Middle frontal gyrus (tissue), 1 donor: ENCODE measurements around the gene SPATA31C2.
"Not testable (repeated sequence)": the region's sequence is repeated elsewhere in the genome, so short reads cannot be mapped to it uniquely, and the experiment has no call there.

Experiments used
- DNase-seq: peaks from one replicate; pipeline ENCODE4 v3.0.0-alpha.2; 2015; ENCODE audit warnings: low spot score; ENCODE audit errors: extremely low spot score

SPATA31C2 gene

GRCh38 chr9:88138375-88138774 lies at the start of gene SPATA31C2:
Gene SPATA31C2 (minus strand): TSS chr9:88138475. CDS start chr9:88138446, 29 bp downstream.
- DNase-seq = not testable (repeated sequence)

GRCh38 chr9:88187631-88188030 lies 49.4 kb upstream of the SPATA31C2 start:
- no peak for DNase-seq

GRCh38 chr9:88186495-88187110 lies 48.3 kb upstream of the SPATA31C2 start:
- no peak for DNase-seq

DNA sequence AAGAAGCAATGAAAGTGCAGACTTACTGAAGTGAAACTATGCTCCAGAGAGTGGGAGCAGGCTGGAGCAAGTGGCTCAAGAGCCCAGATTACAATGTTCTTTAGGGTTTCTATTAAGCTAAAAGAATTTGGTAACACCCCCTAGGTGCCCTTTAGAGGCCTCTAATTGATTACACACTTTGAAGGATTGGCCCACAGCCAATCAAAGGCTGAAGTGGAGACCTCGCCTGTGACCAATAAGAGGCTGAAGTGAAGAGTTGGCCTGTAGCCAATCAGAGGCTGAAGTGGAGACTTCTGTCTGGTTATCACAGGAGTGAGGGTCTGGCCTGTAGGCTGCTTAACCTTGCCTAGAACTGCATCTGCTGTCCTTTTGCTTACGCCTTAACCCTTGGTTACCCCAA lies 46.7 kb upstream of the SPATA31C2 start:
- DNase-seq = no peak

DNA sequence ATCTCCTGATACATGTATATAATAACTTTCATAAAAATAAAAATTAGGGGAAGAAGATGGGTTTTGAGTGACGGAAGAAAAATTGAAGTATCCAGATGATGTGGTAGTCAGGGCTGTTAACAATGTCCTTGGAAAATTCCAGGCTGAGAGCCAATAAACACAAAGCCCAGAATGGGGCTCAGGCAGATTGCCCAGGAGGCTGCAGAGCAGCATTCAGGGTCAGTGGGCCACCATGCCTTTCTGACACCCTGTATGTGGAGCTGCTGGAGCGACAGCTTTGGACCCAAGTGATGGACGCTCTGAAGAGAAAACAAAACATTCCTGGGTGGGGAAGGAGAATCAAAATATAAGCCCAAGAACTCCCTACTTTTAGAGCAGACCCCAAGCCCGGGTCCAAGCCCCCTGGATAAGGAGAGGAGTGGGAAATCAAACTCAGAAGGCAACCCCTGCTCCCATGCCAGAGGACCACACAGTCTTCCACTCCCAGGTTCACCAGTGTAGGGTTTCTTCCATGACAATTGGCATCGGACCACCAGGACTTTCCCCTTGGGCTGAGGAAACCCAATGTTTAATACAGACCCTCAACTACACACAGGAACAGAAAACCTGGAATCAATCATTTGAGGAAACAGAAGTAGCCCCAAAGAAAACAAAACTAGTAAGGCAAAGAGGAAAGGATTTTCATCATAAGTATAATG lies 45.7 kb upstream of the SPATA31C2 start:
- no peak for DNase-seq

DNA sequence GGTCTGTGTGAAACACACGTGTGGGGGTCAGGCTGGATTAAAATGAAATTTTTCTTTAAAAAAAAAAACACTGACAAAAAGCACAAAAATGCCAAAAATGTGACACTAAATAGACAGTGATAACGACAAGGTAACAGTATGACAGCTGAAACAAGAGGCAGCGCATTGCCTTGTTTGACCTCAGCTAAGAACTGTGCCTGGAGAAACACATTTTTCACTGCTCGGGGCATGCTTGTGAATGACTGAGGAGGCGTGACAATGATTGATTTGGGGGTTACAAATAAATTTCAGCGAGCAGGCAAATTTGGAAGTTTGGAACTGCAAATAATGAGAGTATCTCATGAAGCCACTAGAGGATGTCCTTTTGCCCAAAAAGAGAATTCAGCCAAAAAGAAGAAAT lies 44.2 kb upstream of the SPATA31C2 start:
- DNase-seq = no peak

DNA sequence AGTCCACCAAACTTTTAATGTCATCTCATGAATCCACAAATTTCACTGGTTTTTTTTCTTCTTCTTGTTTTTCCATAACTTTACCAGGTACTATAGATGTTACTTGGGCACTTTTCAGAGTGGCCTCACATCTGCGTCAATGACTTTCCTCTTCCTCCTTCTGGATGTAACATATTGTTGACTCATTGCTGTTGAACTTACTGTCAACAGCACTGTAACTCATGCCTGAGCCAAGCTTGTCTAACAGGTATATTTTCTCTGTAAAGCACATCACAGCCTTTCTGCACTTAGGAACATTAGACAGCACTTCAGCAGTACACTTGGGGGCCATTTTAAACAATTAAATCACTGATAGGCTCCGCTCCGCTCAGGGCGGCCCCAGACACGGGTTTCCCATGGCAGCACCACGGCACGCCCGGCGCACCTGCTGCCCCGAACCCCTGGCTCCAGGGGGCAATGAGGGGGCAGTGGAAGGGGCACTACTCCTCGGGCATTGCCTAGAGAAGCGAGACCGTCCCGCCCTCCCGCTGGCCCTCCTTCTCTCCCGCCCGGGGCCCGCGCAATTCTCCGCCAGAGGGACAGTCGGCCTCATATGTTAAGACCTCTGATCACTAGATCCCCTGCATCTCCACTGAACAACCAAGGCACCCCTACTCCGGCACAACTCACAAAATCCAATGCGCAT lies 41.9 kb upstream of the SPATA31C2 start:
- DNase-seq = no peak

DNA sequence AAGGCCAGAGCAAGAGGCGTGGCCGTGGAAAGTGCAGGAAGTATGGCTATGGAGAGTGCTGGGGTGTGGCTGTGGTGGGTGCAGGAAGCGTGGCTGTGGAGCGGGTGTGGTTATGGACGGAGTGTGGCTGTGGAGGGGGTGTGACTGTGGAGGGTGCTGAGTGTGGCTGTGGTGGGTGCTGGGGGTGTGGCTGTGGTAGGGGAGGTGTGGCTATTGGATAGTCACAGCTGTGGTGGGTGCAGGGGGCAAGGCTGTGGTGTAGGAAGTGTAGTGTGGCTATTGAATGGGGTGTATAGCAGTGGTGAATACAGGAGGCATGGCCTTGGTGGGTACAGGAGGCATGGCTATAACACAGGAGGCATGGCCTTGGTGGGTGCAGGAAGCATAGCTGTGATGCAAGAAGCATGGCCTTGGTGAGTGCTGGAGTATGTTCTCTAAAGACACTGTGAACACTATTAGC lies 40.8 kb upstream of the SPATA31C2 start:
- no peak for DNase-seq

GRCh38 chr9:88178641-88179040 lies 40.4 kb upstream of the SPATA31C2 start:
- DNase-seq = no peak

DNA sequence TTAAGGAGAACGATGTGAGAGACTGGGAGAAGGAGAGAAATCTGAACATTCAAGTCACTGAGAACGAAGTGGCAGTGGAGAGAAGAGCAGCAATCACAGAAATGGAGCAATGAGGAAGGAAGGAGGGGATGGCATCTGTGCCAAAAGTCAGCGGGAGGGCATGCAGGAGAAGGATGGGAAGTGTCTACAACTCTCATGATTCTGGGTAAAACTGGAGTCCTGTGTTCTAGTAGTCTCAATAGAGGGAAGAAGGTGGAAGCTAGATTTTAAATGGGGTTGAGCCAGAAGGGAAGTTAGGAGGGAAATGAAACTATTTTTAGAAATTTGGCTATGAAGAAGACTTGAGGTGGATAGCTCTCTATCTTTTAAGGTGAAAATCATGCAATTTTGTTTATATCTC lies 39.1 kb upstream of the SPATA31C2 start:
- DNase-seq = no peak

- no peak for DNase-seq
These were observed 36.0 kb upstream of the SPATA31C2 start for GRCh38 chr9:88174324-88174723.

DNA sequence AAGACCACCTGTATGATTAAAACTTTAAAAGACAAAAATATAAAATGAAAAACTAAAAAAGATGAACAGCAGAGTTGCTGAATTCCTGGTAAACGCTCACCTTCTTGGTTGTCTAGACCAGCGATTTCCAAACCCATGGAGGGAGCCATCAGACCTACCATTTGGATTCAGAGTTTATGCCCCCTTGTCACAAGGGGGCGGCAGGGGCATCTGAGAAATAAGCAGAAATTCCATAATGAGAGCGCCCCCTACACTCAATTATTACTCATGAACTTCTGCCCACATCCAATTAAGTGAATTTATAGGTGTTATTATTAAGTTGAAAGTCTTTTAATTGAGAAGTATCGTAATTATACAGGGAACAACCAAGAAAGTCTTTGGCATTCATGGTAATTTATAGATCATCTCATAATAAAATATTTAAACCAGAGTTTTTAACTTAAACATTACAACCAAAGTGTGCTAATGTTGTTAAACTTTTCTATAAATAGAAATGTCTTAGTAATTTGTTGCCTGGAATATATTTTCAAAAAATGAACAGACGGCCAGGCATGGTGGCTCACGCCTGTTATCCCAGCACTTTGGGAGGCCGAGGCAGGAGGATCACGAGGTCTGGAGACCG lies 35.2 kb upstream of the SPATA31C2 start:
- DNase-seq = no peak

DNA sequence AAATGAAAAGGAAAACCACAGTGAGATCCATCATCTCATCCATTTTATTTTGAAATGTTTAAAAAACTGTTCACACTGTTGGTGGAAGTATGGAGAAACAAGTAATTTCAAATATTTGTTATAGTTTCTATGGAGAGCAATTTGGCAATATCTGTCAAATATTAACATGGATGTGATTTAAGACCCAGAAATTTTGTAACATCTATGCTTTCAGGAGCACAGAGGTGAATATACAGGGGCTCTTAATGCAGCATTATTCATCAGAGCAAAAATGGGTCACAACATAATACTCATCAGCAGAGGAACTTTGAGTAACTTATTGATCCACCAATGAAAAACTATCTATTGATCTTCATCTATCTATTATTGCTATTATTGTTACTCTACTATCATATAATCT lies 31.4 kb upstream of the SPATA31C2 start:
- DNase-seq = no peak

DNA sequence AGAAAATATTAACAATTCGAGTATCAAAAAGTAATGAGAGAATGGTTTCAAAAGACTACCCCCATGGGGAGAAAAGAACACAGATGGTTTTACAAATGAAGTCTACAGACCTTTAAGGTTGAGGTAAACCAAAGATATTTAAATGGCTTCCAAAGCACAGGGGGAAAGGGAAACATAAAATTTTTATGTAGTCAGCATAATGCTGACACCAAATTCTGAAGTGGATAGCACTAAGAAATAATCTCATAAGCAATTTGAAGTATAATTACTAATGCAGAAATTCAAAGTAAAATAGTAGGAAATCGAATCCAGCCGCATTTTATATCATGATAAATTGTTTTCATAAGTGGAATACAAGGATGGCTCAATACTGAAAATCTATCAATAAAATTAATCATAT lies 30.3 kb upstream of the SPATA31C2 start:
- DNase-seq = no peak

GRCh38 chr9:88166660-88167059 lies 28.4 kb upstream of the SPATA31C2 start:
- DNase-seq = no peak

DNA sequence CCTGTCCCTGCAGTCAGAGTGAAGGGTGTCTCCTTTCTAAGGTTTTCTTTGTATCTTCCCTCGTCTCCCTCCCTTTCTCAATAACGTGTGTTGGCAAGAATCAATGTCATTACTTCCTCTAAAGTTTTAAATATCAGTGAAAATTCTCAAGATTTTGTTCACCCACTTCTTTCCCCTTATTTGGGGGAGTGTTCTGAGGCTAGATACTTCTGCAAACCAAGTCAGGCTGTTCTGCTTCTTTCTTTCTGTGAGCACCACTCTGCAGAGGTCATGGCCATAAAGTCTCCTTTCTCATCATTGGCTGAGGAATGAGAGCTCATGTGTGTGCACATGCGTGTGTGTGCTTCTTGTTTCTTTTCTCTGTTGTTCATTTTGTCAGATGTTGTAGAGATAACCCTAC lies 26.6 kb upstream of the SPATA31C2 start:
- DNase-seq = no peak

GRCh38 chr9:88161144-88161543 lies 22.9 kb upstream of the SPATA31C2 start:
- no peak for DNase-seq

- no peak for DNase-seq
These were observed 5.8 kb upstream of the SPATA31C2 start for GRCh38 chr9:88143957-88144625.

DNA sequence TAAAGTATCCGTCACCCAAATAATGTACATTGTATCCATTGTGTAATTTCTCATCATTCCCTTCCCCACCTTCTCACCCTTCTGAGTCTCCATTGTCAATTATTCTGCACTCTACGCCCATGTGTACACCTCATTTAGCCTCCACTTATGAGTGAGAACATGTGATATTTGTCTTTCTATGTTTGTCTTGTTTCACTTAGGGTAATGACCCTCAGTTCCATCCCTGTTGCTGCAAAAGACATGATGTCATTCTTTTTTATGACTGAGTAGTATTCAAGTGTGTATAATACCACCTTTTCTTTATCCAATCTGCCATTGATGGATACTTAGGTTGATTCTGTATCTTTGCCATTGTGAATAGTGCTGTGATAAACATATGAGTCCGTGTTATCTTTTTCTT lies 4.9 kb upstream of the SPATA31C2 start:
- DNase-seq = no peak

- DNase-seq = not testable (repeated sequence)
These were observed 4.7 kb downstream of the SPATA31C2 start for GRCh38 chr9:88133552-88133951.

GRCh38 chr9:88129556-88129955 lies 8.7 kb downstream of the SPATA31C2 start:
- not testable (repeated sequence) for DNase-seq
